Pons (tissue), 1 donor: ENCODE results near the gene ARFGEF3.
"Not testable (repeated sequence)": the region's sequence is repeated elsewhere in the genome, so short reads cannot be mapped to it uniquely, and the experiment has no call there.

Experiments
- DNase-seq: peaks from one replicate; pipeline ENCODE4 v3.0.0-alpha.2; 2016; ENCODE audit warnings: low spot score

Gene ARFGEF3

GRCh38 chr6:138347864-138348263 lies 186.1 kb downstream of the ARFGEF3 start:
- DNase-seq, result no peak

DNA sequence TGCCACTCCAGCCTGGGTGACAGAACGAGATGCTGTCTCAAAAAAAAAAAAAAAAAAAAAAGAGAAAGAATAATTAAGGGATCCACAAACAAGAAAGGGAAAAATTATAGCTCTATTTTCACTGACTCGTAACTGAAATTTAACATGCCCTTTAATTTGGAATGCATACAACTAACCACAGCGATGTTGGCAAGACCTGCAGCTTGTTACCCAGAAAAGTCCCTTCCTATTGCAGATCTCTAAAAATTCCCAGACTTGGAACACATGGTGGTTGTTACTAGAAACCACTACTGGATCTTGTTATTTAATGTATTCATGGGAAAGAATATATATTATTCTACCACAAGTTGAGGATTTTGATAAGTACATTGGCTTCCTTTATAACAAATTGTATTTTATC lies 188.2 kb downstream of the ARFGEF3 start:
- no peak for DNase-seq

GRCh38 chr6:138357928-138358327 lies 196.2 kb downstream of the ARFGEF3 start:
- DNase-seq, result no peak

- DNase-seq, result not testable (repeated sequence)
These were observed 206.9 kb downstream of the ARFGEF3 start for GRCh38 chr6:138368684-138369083.

- DNase-seq, result no peak
These were observed 209.1 kb downstream of the ARFGEF3 start for GRCh38 chr6:138370631-138371451.

GRCh38 chr6:138371452-138371711 lies 209.6 kb downstream of the ARFGEF3 start:
- no peak for DNase-seq

DNA sequence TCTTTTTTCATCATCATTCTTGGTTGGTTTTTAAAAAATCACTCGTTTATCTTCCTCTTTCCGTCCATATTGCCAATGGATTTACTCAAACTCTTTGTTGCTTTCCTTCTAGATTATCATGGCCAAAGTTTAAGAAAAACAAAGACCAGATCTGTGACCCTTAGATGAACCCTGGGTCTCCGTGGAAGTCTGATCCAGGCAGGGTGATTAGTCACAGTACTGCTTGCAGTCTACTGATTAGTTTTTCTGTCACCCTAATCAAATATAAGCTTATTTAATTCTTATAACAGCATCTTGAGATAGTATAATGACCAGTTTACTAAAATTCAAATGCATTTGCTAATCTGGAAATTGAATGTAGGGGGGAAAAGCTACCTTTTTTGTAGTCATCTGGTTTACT lies 210.0 kb downstream of the ARFGEF3 start:
- DNase-seq, result no peak

DNA sequence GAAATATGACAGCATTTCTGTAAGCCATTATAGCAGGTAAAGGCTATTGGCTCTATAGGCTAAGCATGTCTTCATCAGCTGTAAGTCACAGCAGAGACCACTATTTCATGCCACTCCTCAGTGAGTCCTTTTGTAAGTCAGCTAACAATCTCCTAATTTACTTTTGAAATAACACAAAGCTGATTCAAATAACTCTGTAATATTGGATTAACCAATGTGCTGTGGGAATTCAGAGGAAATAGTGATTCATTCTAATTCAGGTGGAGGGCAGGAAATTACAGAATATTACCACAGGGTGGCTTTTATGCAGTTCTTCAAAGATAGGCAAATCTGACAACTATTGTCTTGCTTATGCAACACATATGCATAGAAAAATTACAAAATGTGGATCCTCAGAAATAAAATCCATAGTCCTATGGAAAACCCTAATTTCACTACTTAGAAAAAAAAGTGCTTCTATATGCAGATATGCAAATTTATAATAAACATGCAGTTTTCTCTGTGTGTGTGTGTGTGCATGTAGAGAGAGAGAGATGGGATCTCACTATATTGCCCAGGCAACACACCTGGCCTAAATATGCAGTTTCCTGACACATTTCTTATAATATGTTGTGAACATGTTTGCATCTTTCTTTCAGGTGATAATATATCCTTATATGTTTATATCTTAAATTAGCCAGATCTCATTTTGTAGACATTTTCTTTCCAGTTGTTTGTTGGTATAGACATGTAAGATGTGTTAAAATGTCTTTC lies 211.1 kb downstream of the ARFGEF3 start:
- no peak for DNase-seq

GRCh38 chr6:138374230-138374629 lies 212.5 kb downstream of the ARFGEF3 start:
- DNase-seq, result no peak

DNA sequence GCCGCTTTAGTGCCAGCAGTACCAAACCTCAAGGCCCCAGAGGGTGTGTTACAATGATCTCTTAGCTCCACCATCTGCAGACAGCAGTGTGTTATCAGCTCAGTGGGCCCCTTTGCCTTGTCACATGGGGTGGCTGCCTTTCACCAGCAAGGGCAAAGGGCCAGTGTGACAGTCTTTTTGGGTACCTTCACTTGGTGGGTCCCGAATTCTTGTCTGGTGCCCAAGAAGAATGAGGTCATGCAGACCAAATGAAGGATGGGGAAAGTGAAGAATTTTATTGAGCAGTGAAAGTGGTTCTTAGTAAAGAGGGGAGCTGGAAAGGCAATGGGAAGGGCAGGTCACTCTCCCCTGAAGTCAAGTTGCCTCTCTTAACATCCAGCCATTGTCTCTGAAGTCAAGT lies 213.1 kb downstream of the ARFGEF3 start:
- DNase-seq, result no peak

GRCh38 chr6:138377042-138377441 lies 215.3 kb downstream of the ARFGEF3 start:
- DNase-seq, result no peak

DNA sequence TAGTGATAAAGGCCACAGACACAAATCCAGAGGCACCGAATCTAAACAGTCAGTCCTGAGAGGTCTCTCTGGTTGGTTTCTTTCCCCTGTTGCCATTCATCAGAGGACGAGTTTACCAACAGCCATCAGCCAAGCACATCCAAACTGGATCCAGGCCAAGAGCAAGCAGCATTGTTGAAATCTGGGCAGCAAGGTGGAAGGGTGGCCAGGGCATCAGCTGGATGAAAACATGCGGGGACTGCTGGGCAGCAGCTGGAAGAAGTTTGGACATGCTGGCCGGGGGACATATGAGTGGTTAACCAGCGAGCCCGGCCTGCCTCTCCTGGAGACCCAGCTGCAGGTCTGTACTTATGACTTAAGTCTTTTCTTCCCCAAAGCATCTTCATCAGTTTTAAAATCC lies 216.1 kb downstream of the ARFGEF3 start, which contains the start of gene SMIM28:
Gene SMIM28, plus strand, starts transcription at position 62 of the 400 bp plus-strand sequence. Its CDS starts 168 bp downstream, at position 230.
- no peak for DNase-seq

GRCh38 chr6:138378463-138378862 lies 216.7 kb downstream of the ARFGEF3 start:
- DNase-seq, result no peak

- no peak for DNase-seq
These were observed 220.9 kb downstream of the ARFGEF3 start for GRCh38 chr6:138382498-138383265.

GRCh38 chr6:138383776-138384175 lies 222.0 kb downstream of the ARFGEF3 start:
- no peak for DNase-seq

GRCh38 chr6:138386897-138387296 lies 225.2 kb downstream of the ARFGEF3 start:
- no peak for DNase-seq

GRCh38 chr6:138387577-138388368 lies 226.0 kb downstream of the ARFGEF3 start:
- no peak for DNase-seq

DNA sequence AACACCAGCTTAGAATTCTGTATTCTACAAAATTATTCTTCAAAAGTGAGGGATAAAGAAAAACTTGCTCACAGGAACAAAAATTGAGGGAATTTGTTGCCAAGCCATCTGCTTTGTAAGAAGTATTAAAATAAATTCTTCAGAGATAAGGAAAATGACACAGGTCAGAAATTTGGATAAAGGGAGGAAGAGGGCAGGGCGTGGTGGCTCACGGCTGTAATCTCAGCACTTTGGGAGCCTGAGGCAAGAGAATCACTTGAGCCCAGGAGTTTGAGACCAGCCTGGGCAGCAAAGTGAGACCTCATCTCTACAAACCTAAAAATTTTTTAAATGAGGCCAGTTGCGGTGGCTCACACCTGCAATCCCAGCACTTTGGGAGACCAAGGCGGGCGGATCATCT lies 227.8 kb downstream of the ARFGEF3 start:
- DNase-seq, result no peak
